SK-N-SH treated with all-trans-retinoic acid at 6 μM for 48 hours (cell line): ENCODE measurements around the gene MOGAT3.

Experiments
- ARNTL ChIP-seq: fragments of 450-650 bp; formaldehyde crosslinking; IDR thresholded peaks from 2 replicates; pipeline ENCODE4 v1.5.0; 2020; ENCODE audit warnings: low read depth, mild to moderate bottlenecking, moderate library complexity, borderline replicate concordance
- BACH2 ChIP-seq: fragments of 250-450 bp; sonication (Bioruptor Pico); IDR thresholded peaks from 2 replicates; pipeline ENCODE4 v1.9.0; 2021; ENCODE audit warnings: mild to moderate bottlenecking, borderline replicate concordance
- PATZ1 ChIP-seq: fragments of 250-450 bp; sonication (Bioruptor Pico); IDR thresholded peaks from 2 replicates; pipeline ENCODE4 v1.8.0; 2020; ENCODE audit warnings: mild to moderate bottlenecking, moderate library complexity, borderline replicate concordance
- PPARA ChIP-seq: fragments of 250-450 bp; sonication (Bioruptor Pico); IDR thresholded peaks from 2 replicates; pipeline ENCODE4 v1.5.0; 2020; ENCODE audit warnings: mild to moderate bottlenecking, borderline replicate concordance
- ZC3H10 ChIP-seq: fragments of 250-450 bp; sonication (Bioruptor Pico); IDR thresholded peaks from 2 replicates; pipeline ENCODE4 v1.5.1; 2021; ENCODE audit warnings: mild to moderate bottlenecking, moderate library complexity
- ZFP30 ChIP-seq: fragments of 450-650 bp; formaldehyde crosslinking; IDR thresholded peaks from 2 replicates; pipeline ENCODE4 v1.5.0; 2022; ENCODE audit warnings: mild to moderate bottlenecking, moderate library complexity

- TF ChIP-seq ZC3H10 (no peak), ARNTL (CRISPR knock-in tag) (no peak), ZFP30 (no peak), PPARA (CRISPR knock-in tag) (no peak), PATZ1 (no peak), BACH2 (no peak)
Observed at GRCh38 chr7:101202603-101202918, 1.7 kb upstream of the MOGAT3 start.
